T-cell (primary cell): ENCODE results near the gene DOCK7. TPM values are rescaled to one million over a fixed set of nuclear protein-coding genes. Genes with fewer than 3 reads are reported as not detected.
"Not testable (repeated sequence)": the region's sequence is repeated elsewhere in the genome, so short reads cannot be mapped to it uniquely, and the experiment has no call there.

Experiments used
- ATAC-seq, 4 experiments: fragments of 200-7000 bp in 3 of 4; fragments of 150-1000 bp in 1 of 4; cut with Tn5 transposase; replicated peaks in 1 of 4; 1 replicate in 3 of 4; 2 replicates in 1 of 4; pipeline ENCODE4 v1.10.0; 2021; ENCODE audit warnings: moderate library complexity in 3 of 4, mild to moderate bottlenecking in 2 of 4, moderate number of reproducible peaks in 1 of 4
- CTCF ChIA-PET, 2 donors: fragments of 300-600 bp; sonication (Branson Sonifier 250); formaldehyde crosslinking; loops; one replicate each; lab custom pipeline; 2022; ENCODE audit warnings: antibody characterized with exemption in 2 of 2; lab: Charles Lee
- POLR2A ChIA-PET, 2 donors: fragments of 300-600 bp; sonication (Branson Sonifier 250); formaldehyde crosslinking; loops; one replicate each; lab custom pipeline; 2022; ENCODE audit warnings: antibody characterized with exemption in 2 of 2; lab: Charles Lee
- DNase-seq, 35 experiments: peaks; one replicate each; pipeline versions ENCODE4 v3.0.0 to v3.0.0-alpha.2; 2013 to 2023
- H3K27ac ChIP-seq: one replicate; pipeline ENCODE4 v1.5.1; 2013; ENCODE audit warnings: low read length
- H3K27me3 ChIP-seq, 2 experiments: replicated peaks in 1 of 2; 1 replicate in 1 of 2; 2 replicates in 1 of 2; pipeline versions ENCODE4 v1.6.1 to v1.7.0; 2013; ENCODE audit warnings: low read length in 1 of 2, mixed read lengths in 1 of 2; ENCODE audit not compliant: control insufficient read depth in 2 of 2, insufficient read depth in 2 of 2; ENCODE audit errors: extremely low read depth in 1 of 2
- H3K36me3 ChIP-seq, 2 donors: 1 replicate in 1 of 2; 2 replicates in 1 of 2; pipeline versions ENCODE4 v1.6.1 to v1.7.0; 2013; ENCODE audit warnings: low read length in 1 of 2; ENCODE audit not compliant: control insufficient read depth in 2 of 2, insufficient read depth in 1 of 2; ENCODE audit errors: extremely low read depth in 1 of 2
- H3K4me1 ChIP-seq, 2 experiments: 1 replicate in 1 of 2; 2 replicates in 1 of 2; pipeline versions ENCODE4 v1.6.1 to v1.7.0; 2013; ENCODE audit warnings: low read length in 2 of 2, mixed read lengths in 1 of 2; ENCODE audit not compliant: insufficient read depth in 2 of 2, control insufficient read depth in 1 of 2; ENCODE audit errors: extremely low read depth in 1 of 2
- H3K4me3 ChIP-seq, 2 donors: 1 replicate in 1 of 2; 2 replicates in 1 of 2; pipeline versions ENCODE4 v1.5.1 to v1.7.0; 2013; ENCODE audit warnings: mild to moderate bottlenecking in 2 of 2, low read length in 1 of 2, moderate library complexity in 1 of 2; ENCODE audit not compliant: control insufficient read depth in 1 of 2; ENCODE audit errors: extremely low read depth in 1 of 2
- H3K9me3 ChIP-seq: 2 replicates; pipeline ENCODE4 v1.7.0; 2013
- H3K27ac Mint-ChIP-seq, 2 donors: one replicate each; pipeline ENCODE4 v1.8.0; 2020 to 2021; ENCODE audit warnings: mild to moderate bottlenecking in 2 of 2, mixed read lengths in 2 of 2
- H3K27me3 Mint-ChIP-seq, 2 donors: one replicate each; pipeline ENCODE4 v1.8.0; 2021 to 2022; ENCODE audit warnings: mixed read lengths in 2 of 2
- H3K36me3 Mint-ChIP-seq: one replicate; pipeline ENCODE4 v1.8.0; 2021; ENCODE audit warnings: mixed read lengths
- H3K4me1 Mint-ChIP-seq, 3 donors: one replicate each; pipeline ENCODE4 v1.8.0; 2020 to 2022; ENCODE audit warnings: mixed read lengths in 3 of 3, mild to moderate bottlenecking in 1 of 3
- H3K4me3 Mint-ChIP-seq, 3 donors: one replicate each; pipeline ENCODE4 v1.8.0; 2020 to 2022; ENCODE audit warnings: mild to moderate bottlenecking in 3 of 3, mixed read lengths in 3 of 3, moderate library complexity in 3 of 3
- H3K9me3 Mint-ChIP-seq, 3 donors: one replicate each; pipeline ENCODE4 v1.8.0; 2020 to 2022; ENCODE audit warnings: mixed read lengths in 3 of 3
- WGBS: methylation state at CpG from one replicate; pipeline ENCODE4 v1.1.5; 2013; ENCODE audit warnings: missing lambda C conversion rate; ENCODE audit not compliant: insufficient coverage; 5-methylcytosine and 5-hydroxymethylcytosine counted together
- total RNA-seq, 35 experiments: library from RNA in 6 of 35; stranded (reverse) in 6 of 35; fragments of 120-200 nt in 1 of 35; gene quantifications; one replicate each; pipeline versions ENCODE4 v1.2.1 to v1.2.4 and lab custom pipeline; 2013 to 2026

The DOCK7 gene
- total RNA-seq, 5 donors from 2014 or later (not counting 1 experiment from before 2014, with no cell fraction given): 8.2 to 25.6 (median 11.2) TPM

DNA sequence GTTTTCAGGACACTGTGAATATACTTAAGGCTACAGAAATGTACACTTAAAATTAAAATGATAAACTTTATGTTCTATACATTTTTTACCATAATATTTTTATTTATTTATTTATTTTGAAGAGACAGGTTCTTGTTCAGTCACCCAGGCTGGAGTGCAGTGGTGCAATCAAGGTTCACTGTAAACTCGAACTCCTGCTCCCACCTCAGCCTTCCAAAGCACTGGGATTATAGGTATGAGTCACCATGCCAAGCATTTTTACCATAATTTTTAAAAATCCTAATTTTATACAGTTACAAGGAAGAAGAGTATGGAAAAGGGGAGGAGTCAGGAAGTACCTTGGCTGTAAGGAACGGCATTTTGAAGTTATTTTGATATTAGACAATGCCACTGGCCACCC, 114.5 kb downstream of the DOCK7 start:
- ChIA-PET POLR2A (no interaction called here), CTCF (no interaction called here)
- no CpG with 5 or more reads among the region's 2 CpGs for WGBS
- Histone ChIP-seq H3K4me1 (no peaks in the 10 kb centered on the region), H3K27ac (no peak overlapping the region), H3K9me3 (no peaks in the 10 kb centered on the region), H3K27me3 (no peaks in the 10 kb centered on the region), H3K4me3 (no peak overlapping the region), H3K36me3 (peaks cover 0 to 2% of the 10 kb centered on the region in 2 donors)
- Mint-ChIP-seq H3K4me3 (no peak overlapping the region), H3K36me3 (peaks cover 51% of the 10 kb centered on the region), H3K9me3 (peaks cover 3 to 5% (median 3%) of the 10 kb centered on the region in 3 donors), H3K27ac (no peak overlapping the region), H3K27me3 (no peaks in the 10 kb centered on the region), H3K4me1 (no peaks in the 10 kb centered on the region)
- DNase-seq: no peak
- ATAC-seq: no peak

DNA sequence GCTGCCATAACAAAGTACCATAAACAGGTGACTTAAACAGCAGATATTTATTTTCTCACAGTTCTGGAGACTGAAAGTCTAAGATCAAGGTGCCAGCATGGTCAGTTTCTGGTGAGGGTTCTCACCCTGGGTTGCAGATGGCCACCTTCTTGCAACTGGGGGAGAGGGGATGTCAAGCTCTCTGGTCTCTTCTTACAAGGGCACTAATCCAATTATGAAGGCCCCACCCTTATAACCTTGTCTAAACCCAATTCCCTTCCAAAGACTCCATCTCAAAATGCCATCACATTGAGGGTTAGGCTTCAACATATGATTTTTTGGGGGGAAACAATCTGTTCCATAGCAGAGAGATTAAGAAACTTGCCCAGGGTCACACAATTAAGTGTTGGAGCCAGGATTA, 115.7 kb downstream of the DOCK7 start:
- ATAC-seq: no peak
- H3K4me1 ChIP-seq: no peaks in the 10 kb centered on the region
- no peaks in the 10 kb centered on the region for H3K27me3 ChIP-seq
- CTCF ChIA-PET: no interaction called here
- Mint-ChIP-seq H3K4me1 (no peaks in the 10 kb centered on the region), H3K9me3 (peaks cover 3 to 8% (median 7%) of the 10 kb centered on the region in 3 donors), H3K36me3 (peaks cover 56% of the 10 kb centered on the region), H3K4me3 (no peak overlapping the region), H3K27ac (no peak overlapping the region), H3K27me3 (no peaks in the 10 kb centered on the region)
- H3K27ac ChIP-seq: no peak overlapping the region
- H3K9me3 ChIP-seq: no peaks in the 10 kb centered on the region
- POLR2A ChIA-PET: no interaction called here
- DNase-seq: no peak
- peaks cover 0 to 2% of the 10 kb centered on the region in 2 donors for H3K36me3 ChIP-seq
- H3K4me3 ChIP-seq: no peak overlapping the region

DNA sequence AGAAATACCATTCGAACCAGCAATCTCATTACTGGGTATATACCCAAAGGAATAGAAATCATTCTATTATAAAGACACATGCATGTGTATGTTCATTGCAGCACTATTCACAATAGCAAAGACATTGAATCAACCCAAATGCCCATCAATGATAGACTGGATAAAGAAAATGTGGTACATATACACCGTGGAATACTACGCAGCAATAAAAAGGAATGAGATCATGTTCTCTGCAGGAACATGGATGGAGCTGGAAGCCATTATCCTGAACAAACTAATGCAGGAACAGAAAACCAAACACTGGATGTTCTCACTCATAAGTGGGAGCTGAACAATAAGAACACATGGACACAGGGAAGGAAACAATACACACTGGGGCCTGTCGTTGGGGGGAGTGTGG, 116.7 kb downstream of the DOCK7 start:
- H3K4me1 ChIP-seq, H3K9me3 Mint-ChIP-seq, POLR2A ChIA-PET: not testable (repeated sequence)

DNA sequence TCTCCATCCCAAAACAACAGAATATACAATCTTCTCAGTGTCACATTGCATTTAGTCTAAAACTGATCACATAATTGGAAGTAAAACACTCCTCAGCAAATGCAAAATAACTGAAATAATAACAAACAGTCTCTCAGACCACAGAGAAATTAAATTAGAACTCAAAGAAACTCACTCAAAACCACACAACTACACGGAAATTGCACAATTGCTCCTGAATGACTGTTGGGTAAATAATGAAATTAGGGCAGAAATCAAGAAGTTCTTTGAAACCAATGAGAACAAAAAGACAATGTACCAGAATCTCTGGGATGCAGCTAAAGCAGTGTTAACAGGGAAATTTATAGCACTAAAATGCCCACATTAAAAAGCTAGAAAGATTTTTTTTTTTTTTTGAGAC, 120.3 kb downstream of the DOCK7 start:
- H3K9me3 Mint-ChIP-seq, H3K4me1 Mint-ChIP-seq, ATAC-seq, DNase-seq, H3K36me3 ChIP-seq, H3K27ac ChIP-seq, H3K4me3 Mint-ChIP-seq, H3K27me3 Mint-ChIP-seq, H3K27me3 ChIP-seq, H3K4me3 ChIP-seq, H3K4me1 ChIP-seq, H3K27ac Mint-ChIP-seq, H3K9me3 ChIP-seq: not testable (repeated sequence)
- no CpG with 5 or more reads among the region's 1 CpG for WGBS
- ChIA-PET POLR2A (interaction anchor here in 1 of 2 donors (0.6 kb wide), 2 partner anchors 33 to 542 kb away, joined by 3 to 7 read pairs; no protein-coding TSS in a partner anchor), CTCF (interaction anchor here (0.6 kb wide), 2 partner anchors 18 to 141 kb away, joined by 3 to 4 read pairs; no protein-coding TSS in a partner anchor)
- H3K36me3 Mint-ChIP-seq: peaks cover 55% of the 10 kb centered on the region

More for the DNA sequence above, 116.7 kb downstream of the DOCK7 start:
- H3K4me3 ChIP-seq, H3K27ac Mint-ChIP-seq, H3K9me3 ChIP-seq, H3K27me3 ChIP-seq, H3K27me3 Mint-ChIP-seq, H3K4me1 Mint-ChIP-seq, H3K4me3 Mint-ChIP-seq, ATAC-seq, H3K36me3 ChIP-seq, CTCF ChIA-PET, DNase-seq, H3K27ac ChIP-seq: not testable (repeated sequence)
- peaks cover 63% of the 10 kb centered on the region for H3K36me3 Mint-ChIP-seq
- WGBS: no CpG with 5 or more reads among the region's 4 CpGs

DNA sequence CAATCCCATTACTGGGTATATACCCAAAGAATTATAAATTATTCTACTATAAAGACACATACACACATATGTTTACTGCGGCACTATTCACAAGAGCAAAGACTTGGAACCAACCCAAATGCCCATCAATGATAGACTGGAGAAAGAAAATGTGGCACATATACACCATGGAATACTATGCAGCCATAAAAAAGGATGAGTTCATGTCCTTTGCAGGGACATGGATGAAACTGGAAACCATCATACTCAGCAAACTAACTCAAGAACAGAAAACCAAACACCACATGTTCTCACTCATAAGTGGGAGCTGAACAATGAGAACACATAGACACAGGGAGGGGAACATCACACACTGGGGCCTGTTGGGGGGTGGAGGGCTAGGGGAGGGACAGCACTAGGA, 121.0 kb downstream of the DOCK7 start:
- WGBS: no CpG with 5 or more reads among the region's 1 CpG
- not testable (repeated sequence) for H3K4me3 Mint-ChIP-seq

DNA sequence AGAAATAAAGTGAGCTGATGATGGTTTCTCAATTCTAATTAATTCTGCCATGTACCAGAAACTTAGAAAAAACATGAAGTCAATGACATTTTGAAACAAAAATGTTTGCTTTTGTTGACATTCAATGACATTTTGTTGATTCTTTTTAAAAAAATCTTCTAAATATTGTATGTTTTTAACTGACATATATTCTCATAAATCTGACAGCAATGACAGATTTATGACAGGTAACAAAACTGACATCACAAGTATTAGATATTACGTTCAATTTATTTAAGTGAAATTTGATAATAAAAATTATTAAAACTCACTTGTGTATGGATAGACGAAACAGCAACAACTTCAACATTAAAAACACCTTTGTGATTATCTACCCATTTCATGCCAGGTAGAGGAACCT, 126.9 kb downstream of the DOCK7 start:
- no peaks in the 10 kb centered on the region for H3K27me3 Mint-ChIP-seq
- peaks cover 25% of the 10 kb centered on the region for H3K36me3 Mint-ChIP-seq
- ChIA-PET POLR2A (interaction anchor here in 1 of 2 donors (0.6 kb wide), 1 partner anchor 28 kb away, joined by 4 read pairs; no protein-coding TSS in a partner anchor), CTCF (no interaction called here)
- peaks cover 0 to 3% (median 0%) of the 10 kb centered on the region in 3 donors for H3K4me1 Mint-ChIP-seq
- no peak overlapping the region for H3K4me3 Mint-ChIP-seq
- no peaks in the 10 kb centered on the region for H3K4me1 ChIP-seq
- no peaks in the 10 kb centered on the region for H3K36me3 ChIP-seq
- no peak overlapping the region for H3K4me3 ChIP-seq
- H3K27me3 ChIP-seq: peaks cover 0 to 3% of the 10 kb centered on the region in 2 experiments
- ATAC-seq (no peak), DNase-seq (no peak)
- WGBS: no CpG with 5 or more reads among the region's 2 CpGs
- H3K27ac ChIP-seq: no peak overlapping the region
- H3K9me3 Mint-ChIP-seq: no peaks in the 10 kb centered on the region
- no peaks in the 10 kb centered on the region for H3K9me3 ChIP-seq
- no peak overlapping the region for H3K27ac Mint-ChIP-seq

More for the DNA sequence above, 121.0 kb downstream of the DOCK7 start:
- ATAC-seq, H3K9me3 Mint-ChIP-seq, H3K4me1 ChIP-seq, H3K27me3 ChIP-seq, H3K27me3 Mint-ChIP-seq, H3K4me1 Mint-ChIP-seq, H3K36me3 ChIP-seq, POLR2A ChIA-PET, DNase-seq, H3K9me3 ChIP-seq, H3K27ac ChIP-seq, H3K27ac Mint-ChIP-seq, H3K4me3 ChIP-seq: not testable (repeated sequence)
- CTCF ChIA-PET: interaction anchor here in 1 of 2 donors (0.6 kb wide), 1 partner anchor 142 kb away, joined by 4 read pairs; no protein-coding TSS in a partner anchor
- H3K36me3 Mint-ChIP-seq: peaks cover 48% of the 10 kb centered on the region

DNA sequence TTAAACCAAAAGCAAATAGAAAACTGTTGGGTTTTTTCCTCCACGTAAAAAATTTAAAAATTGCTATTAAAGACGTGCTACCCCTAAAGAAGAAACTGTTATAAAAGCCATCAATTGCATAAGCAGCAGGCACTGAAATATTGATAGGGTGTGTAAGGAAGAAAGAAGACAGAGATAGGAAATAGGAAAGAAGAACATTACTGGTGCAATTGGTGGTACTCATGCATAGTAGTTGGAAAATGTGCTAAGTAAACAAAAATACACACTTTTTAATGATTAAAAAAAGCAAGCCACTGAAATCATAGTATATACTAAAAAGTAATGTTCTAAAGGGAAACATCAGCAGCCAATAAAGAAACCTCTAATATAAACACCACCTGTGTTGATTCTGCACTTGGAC, 143.6 kb downstream of the DOCK7 start:
- peaks cover 8% of the 10 kb centered on the region for H3K36me3 Mint-ChIP-seq
- no peaks in the 10 kb centered on the region for H3K27me3 Mint-ChIP-seq
- POLR2A ChIA-PET: no interaction called here
- H3K4me1 ChIP-seq: no peaks in the 10 kb centered on the region
- no peak overlapping the region for H3K4me3 Mint-ChIP-seq
- no peaks in the 10 kb centered on the region for H3K36me3 ChIP-seq
- no peaks in the 10 kb centered on the region for H3K9me3 ChIP-seq
- DNase-seq (no peak), ATAC-seq (no peak)
- no peaks in the 10 kb centered on the region for H3K9me3 Mint-ChIP-seq
- H3K27ac Mint-ChIP-seq: no peak overlapping the region
- no CpG with 5 or more reads among the region's 2 CpGs for WGBS
- no peaks in the 10 kb centered on the region for H3K27me3 ChIP-seq
- H3K4me1 Mint-ChIP-seq: no peaks in the 10 kb centered on the region
- H3K4me3 ChIP-seq: no peak overlapping the region
- CTCF ChIA-PET: no interaction called here
- H3K27ac ChIP-seq: no peak overlapping the region
